ENCODE results near the gene GPR171.
"Not testable (repeated sequence)": the region's sequence is repeated elsewhere in the genome, so short reads cannot be mapped to it uniquely, and the experiment has no call there.

Gene GPR171, protein sequence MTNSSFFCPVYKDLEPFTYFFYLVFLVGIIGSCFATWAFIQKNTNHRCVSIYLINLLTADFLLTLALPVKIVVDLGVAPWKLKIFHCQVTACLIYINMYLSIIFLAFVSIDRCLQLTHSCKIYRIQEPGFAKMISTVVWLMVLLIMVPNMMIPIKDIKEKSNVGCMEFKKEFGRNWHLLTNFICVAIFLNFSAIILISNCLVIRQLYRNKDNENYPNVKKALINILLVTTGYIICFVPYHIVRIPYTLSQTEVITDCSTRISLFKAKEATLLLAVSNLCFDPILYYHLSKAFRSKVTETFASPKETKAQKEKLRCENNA

DNA sequence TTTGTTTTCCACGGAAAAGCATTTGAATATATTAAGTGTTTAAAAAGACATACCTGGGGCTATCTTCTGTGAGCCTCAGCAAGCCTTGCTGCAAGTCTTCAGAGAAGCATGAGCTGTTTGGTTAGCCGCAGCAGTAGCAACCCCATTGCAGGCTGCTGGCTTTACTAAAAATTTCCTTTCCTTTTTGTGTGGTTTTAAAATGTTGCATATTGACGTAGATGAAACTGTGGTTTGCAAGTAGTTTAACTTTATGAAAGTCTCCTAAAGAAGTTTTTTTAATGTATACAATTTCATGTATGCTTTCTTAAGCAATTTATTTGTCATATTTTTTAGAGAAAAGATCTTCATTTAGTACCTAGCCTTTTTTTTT, at the start of gene GPR171:
TSS of gene GPR171 (minus strand) at position 166 of the 370 bp plus-strand sequence. CDS start 3,830 bp downstream, outside the sequence.
- no peaks in the 10 kb centered on the region for H3K27me3 ChIP-seq (ENCODE audit: low read depth)
- H3K4me3 ChIP-seq = no peak within 1 kb of the TSS
- no peak for DNase-seq (ENCODE audit: low spot score in 2 of 2)
- H3K36me3 ChIP-seq (replicated peaks) = no peaks in the 10 kb centered on the region
- no peaks in the 10 kb centered on the region for H3K4me1 ChIP-seq
- no peaks in the 10 kb centered on the region for H3K9me3 ChIP-seq
- in situ Hi-C loops (cut with MboI; ENCODE audit: low sequenced_read_pairs) = no loop called here

DNA sequence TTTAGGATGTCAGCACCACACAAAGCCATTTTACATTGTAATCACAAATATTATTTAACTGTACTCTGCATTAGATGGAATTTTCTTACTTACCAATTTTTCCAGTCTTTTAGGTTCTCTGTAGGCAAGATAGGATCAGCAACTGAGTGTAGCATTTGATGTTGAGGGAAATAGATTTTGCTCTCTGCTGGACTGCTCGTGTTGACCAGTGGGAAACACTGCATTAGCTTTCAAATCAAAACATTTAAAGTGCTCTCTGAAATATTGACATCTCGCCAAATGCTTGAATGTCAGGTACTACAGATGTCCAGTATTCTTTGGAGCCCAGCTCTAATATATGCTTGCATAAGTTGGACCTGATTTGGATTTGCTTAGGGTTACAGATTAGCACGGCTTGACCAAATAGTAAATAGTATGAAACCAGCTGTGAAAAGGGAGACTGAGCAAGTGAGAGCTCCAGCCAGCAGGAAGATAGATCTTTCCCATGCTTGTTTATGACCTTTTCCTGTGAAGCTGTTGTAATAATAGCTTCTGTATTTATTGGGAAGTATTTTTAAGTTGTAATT, 45.8 kb upstream of the GPR171 start:
- Histone ChIP-seq H3K9me3 (no peaks in the 10 kb centered on the region), H3K36me3 (replicated peaks) (no peaks in the 10 kb centered on the region), H3K4me1 (no peaks in the 10 kb centered on the region), H3K27me3 (ENCODE audit: low read depth) (no peaks in the 10 kb centered on the region), H3K4me3 (no peak overlapping the region)
- no peak for DNase-seq (ENCODE audit: low spot score in 2 of 2)
- in situ Hi-C loops (cut with MboI; ENCODE audit: low sequenced_read_pairs) = no loop called here

DNA sequence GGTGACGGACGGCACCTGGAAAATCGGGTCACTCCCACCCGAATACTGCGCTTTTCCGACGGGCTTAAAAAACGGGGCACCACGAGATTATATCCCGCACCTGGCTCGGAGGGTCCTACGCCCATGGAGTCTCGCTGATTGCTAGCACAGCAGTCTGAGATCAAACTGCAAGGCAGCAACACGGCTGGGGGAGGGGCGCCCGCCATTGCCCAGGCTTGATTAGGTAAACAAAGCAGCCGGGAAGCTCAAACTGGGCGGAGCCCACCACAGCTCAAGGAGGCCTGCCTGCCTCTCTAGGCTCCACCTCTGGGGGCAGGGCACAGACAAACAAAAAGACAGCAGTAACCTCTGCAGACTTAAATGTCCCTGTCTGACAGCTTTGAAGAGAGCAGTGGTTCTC, 39.0 kb upstream of the GPR171 start:
- H3K4me1 ChIP-seq; H3K4me3 ChIP-seq; in situ Hi-C loops (cut with MboI; ENCODE audit: low sequenced_read_pairs); H3K9me3 ChIP-seq; H3K27me3 ChIP-seq (ENCODE audit: low read depth); H3K36me3 ChIP-seq (replicated peaks): not testable (repeated sequence)
- DNase-seq (ENCODE audit: low spot score in 2 of 2) = peak in 1 of 2 experiments; percentile 37

DNA sequence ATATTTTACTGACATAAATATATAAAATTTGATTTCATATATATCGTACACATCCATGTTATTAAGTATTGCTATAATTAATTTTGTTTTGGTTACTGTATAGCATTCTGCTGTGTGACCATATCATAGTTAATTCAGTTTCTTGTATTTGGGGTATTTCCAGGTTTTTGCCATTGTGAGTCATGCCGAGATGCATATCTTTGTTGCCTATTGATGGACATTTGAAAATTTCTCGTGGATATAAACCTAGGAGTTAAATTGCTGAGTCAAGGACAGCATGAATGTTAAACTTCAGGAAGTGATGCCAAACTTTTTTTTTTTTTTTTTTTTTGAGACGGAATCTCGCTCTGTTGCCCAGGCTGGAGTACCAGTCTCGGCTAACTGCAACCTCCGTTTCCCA, 33.7 kb upstream of the GPR171 start:
- H3K4me3 ChIP-seq = no peak overlapping the region
- no peaks in the 10 kb centered on the region for H3K27me3 ChIP-seq (ENCODE audit: low read depth)
- H3K36me3 ChIP-seq (replicated peaks) = no peaks in the 10 kb centered on the region
- H3K9me3 ChIP-seq = no peaks in the 10 kb centered on the region
- no peak for DNase-seq (ENCODE audit: low spot score in 2 of 2)
- no peaks in the 10 kb centered on the region for H3K4me1 ChIP-seq
- in situ Hi-C loops (cut with MboI; ENCODE audit: low sequenced_read_pairs) = no loop called here

DNA sequence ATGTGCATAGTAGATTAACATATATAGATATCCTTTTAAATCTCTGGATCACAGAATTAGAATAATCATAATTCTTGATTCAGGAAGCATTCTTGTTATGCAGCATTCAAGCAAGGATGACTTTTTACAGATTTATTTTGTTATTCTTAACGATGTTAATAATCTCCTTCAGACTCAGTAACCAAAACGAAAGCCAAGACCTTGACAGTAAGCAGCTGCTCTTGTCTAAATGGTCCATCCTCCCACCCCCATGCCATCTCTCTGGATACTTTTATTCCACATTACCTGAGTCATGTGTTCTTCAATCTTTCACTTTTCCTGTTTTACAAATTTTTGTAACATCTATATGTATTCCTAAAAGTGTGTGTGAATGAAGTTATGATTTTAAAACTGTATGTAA, 33.3 kb upstream of the GPR171 start:
- Histone ChIP-seq H3K4me3 (no peak overlapping the region), H3K36me3 (replicated peaks) (no peaks in the 10 kb centered on the region), H3K4me1 (no peaks in the 10 kb centered on the region), H3K27me3 (ENCODE audit: low read depth) (no peaks in the 10 kb centered on the region), H3K9me3 (no peaks in the 10 kb centered on the region)
- in situ Hi-C loops (cut with MboI; ENCODE audit: low sequenced_read_pairs) = no loop called here
- no peak for DNase-seq (ENCODE audit: low spot score in 2 of 2)

DNA sequence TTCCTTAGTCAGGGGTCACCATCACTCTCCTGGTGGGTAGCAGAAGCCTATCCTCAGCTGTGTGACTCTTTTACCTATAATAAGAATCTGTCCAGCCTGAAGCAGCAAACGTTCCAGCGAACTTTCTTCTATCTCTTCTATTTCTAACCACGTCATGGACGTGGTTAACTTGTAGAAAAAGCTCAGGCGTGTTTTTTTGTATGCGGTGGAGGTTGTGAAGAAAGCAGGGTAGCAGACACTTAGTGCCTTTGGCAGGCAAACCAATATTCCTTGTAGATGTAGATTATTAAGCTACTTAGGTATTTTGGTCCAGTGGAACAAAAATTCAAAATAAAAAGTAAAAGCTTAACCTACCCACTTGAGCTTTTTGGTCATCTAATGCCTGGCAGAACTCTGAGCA, 31.8 kb upstream of the GPR171 start:
- Histone ChIP-seq H3K36me3 (replicated peaks) (no peaks in the 10 kb centered on the region), H3K4me3 (no peak overlapping the region), H3K27me3 (ENCODE audit: low read depth) (no peaks in the 10 kb centered on the region), H3K4me1 (no peaks in the 10 kb centered on the region), H3K9me3 (no peaks in the 10 kb centered on the region)
- DNase-seq (ENCODE audit: low spot score in 2 of 2) = no peak
- in situ Hi-C loops (cut with MboI; ENCODE audit: low sequenced_read_pairs) = no loop called here

DNA sequence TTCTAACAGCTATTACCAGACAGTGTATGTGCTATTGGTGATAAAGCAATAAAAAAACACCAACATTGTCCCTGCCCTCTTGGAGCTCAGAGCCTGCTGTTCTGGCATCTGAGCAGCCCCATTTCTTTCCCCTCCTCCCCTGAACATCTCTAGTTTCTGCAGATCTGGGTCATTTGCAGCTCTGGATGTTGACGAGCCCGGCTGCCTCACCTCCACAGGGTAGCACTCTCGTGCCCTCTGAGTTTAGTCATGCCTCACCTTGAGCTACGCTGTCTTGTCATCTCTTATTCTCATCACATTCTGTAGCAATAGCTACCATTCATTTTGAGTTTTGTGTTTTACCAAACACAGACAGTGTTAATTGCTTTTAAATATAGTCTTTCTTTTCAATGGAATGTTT, 30.0 kb upstream of the GPR171 start:
- no peaks in the 10 kb centered on the region for H3K9me3 ChIP-seq
- in situ Hi-C loops (cut with MboI; ENCODE audit: low sequenced_read_pairs) = no loop called here
- DNase-seq (ENCODE audit: low spot score in 2 of 2) = no peak

DNA sequence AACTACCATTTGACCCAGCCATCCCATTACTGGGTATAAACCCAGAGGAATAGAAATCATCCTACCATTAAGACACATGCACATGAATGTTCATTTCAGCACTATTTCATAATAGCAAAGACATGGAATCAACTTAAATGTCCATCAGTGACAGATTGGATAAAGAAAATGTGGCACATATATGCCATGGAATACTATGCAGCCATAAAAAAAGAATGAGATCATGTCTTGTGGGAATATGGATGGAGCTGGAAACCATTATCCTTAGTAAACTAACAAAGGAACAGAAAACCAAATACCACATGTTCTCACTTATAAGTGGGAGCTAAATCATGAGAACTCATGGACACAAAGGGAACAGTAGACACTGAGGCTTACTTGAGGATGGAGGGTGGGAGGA, 29.4 kb upstream of the GPR171 start:
- in situ Hi-C loops (cut with MboI; ENCODE audit: low sequenced_read_pairs); DNase-seq (ENCODE audit: low spot score in 2 of 2); H3K27me3 ChIP-seq (ENCODE audit: low read depth); H3K36me3 ChIP-seq (replicated peaks); H3K9me3 ChIP-seq; H3K4me3 ChIP-seq; H3K4me1 ChIP-seq: not testable (repeated sequence)

More for the DNA sequence above, 30.0 kb upstream of the GPR171 start:
- Histone ChIP-seq H3K4me1 (no peaks in the 10 kb centered on the region; the same call in 1 of the 2 replicates), H3K36me3 (replicated peaks) (no peaks in the 10 kb centered on the region), H3K27me3 (ENCODE audit: low read depth) (no peaks in the 10 kb centered on the region), H3K4me3 (no peak overlapping the region)

DNA sequence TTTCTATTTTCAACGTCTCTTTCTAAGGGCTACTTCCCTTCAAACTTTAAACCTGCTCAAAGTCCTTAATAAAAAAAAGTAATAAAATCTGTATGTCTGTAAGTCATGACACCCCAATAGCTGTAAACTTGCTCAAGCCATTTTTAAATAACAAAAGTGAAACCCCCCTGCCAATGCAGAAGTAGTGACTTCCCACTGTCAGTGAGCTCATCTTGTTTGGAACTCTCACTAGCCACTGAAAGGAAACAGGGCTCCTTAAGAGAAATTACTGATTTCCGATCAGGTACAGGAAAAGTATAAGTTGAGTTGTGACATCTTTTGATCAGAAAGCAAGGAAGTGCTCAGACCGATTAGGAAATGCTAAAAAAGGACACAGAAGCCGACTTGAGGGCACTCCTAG, 27.6 kb upstream of the GPR171 start:
- no peaks in the 10 kb centered on the region for H3K27me3 ChIP-seq (ENCODE audit: low read depth)
- H3K4me1 ChIP-seq = no peaks in the 10 kb centered on the region; the same call in 1 of the 2 replicates
- no peaks in the 10 kb centered on the region for H3K9me3 ChIP-seq
- in situ Hi-C loops (cut with MboI; ENCODE audit: low sequenced_read_pairs) = no loop called here
- H3K4me3 ChIP-seq = no peak overlapping the region
- no peaks in the 10 kb centered on the region for H3K36me3 ChIP-seq (replicated peaks)
- no peak for DNase-seq (ENCODE audit: low spot score in 2 of 2)

DNA sequence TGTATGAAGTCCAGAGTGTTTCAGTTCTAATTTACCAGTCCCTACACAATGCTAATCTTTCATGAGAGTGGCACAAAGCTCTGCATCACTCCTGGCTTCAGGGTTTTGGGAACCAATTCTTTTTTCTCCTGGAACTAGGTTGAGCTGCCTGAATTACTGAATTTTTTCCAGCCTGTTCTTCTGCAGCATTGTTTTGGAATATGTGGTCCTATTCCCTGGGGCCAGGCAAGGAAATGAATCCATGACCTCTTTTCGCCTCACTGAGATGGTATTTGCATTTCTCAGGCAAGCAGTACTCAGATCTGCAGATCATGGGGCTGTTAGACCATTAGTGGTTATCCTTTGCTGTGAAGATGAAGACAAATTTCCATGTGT, 25.6 kb upstream of the GPR171 start:
- no peak for DNase-seq (ENCODE audit: low spot score in 2 of 2)
- no peaks in the 10 kb centered on the region; the same call in 1 of the 2 replicates for H3K4me1 ChIP-seq
- H3K9me3 ChIP-seq = no peaks in the 10 kb centered on the region
- H3K27me3 ChIP-seq (ENCODE audit: low read depth) = no peaks in the 10 kb centered on the region
- H3K4me3 ChIP-seq = no peak overlapping the region
- H3K36me3 ChIP-seq (replicated peaks) = no peaks in the 10 kb centered on the region
- in situ Hi-C loops (cut with MboI; ENCODE audit: low sequenced_read_pairs) = loop anchor here (5.0 kb wide), 1 partner anchor 49 kb away; the partner anchor contains the start of gene P2RY14

DNA sequence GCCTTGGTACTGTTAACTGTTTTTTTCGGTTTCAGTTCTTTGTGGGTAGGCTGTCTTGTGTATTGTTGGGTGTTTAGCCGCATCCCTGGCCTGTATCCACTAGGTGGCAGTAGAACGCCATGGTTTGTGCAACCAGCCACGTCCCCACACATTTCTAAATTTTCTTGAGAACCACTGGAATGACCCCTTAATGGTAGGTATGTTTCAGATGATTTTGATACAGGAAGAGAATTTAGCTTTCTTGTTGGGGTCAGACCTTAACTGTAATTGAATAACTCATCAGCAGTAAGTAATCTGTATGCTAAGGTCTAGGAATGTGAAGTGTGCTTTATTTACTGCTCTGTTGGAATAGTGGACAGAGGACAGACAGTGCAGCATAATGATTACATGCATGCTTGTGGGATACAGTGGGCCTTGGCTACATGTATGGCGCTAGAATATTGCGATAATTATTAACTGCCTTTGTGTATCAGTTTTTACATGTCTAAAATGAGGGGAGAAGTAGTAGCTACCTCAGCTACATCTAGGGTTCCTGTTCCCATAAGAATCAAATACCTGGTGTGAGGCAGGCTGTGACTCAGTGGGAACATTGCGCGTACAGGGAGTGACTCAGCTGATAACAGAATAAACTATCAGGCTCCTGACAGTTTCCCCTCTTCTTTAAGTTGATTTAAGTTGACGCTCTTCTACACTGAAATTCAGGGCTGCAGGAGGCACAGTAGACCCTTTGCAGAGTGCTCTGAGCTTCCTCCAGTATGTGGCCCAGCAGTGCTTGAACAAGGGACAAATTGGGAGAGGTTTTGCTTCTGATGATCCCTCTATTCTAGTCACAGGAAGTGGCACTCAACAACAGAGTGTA, 25.0 kb upstream of the GPR171 start:
- in situ Hi-C loops (cut with MboI; ENCODE audit: low sequenced_read_pairs) = loop anchor here (5.0 kb wide), 1 partner anchor 49 kb away; the partner anchor contains the start of gene P2RY14
- H3K36me3 ChIP-seq (replicated peaks) = no peaks in the 10 kb centered on the region
- no peaks in the 10 kb centered on the region; the same call in 1 of the 2 replicates for H3K4me1 ChIP-seq
- no peaks in the 10 kb centered on the region for H3K9me3 ChIP-seq
- H3K4me3 ChIP-seq = no peak overlapping the region
- no peaks in the 10 kb centered on the region for H3K27me3 ChIP-seq (ENCODE audit: low read depth)
- DNase-seq (ENCODE audit: low spot score in 2 of 2) = peak; percentile 56 to 81

DNA sequence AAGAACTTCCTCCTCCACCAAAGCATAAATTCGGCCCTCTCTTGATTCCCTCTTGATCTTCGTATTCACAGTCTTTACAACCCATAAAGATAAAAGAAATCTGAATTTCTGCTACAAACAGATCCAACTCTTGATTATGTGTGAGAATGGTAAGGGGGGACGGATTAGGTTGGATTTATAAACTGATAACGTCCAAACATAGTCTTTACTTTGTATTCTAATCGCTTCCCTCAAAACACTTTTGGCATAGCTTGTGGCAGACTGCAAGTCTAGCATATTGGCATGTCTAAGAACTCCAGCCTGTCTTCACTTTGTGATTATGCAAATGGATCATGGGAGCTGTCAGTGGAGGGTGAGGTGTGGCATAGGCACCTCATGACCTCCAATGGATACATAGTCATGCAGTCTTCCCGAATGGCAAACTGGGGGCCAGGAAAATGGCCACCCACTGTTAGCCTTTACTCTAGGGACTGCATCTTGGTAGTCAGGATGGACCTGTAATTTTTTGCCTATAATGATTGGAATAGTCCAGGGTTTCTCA, 24.3 kb upstream of the GPR171 start:
- Histone ChIP-seq H3K36me3 (replicated peaks) (no peaks in the 10 kb centered on the region), H3K9me3 (no peaks in the 10 kb centered on the region), H3K4me3 (no peak overlapping the region), H3K27me3 (ENCODE audit: low read depth) (no peaks in the 10 kb centered on the region), H3K4me1 (no peaks in the 10 kb centered on the region; the same call in 1 of the 2 replicates)
- no peak for DNase-seq (ENCODE audit: low spot score in 2 of 2)
- in situ Hi-C loops (cut with MboI; ENCODE audit: low sequenced_read_pairs) = loop anchor here (5.0 kb wide), 1 partner anchor 50 kb away; the partner anchor contains the start of gene P2RY14

DNA sequence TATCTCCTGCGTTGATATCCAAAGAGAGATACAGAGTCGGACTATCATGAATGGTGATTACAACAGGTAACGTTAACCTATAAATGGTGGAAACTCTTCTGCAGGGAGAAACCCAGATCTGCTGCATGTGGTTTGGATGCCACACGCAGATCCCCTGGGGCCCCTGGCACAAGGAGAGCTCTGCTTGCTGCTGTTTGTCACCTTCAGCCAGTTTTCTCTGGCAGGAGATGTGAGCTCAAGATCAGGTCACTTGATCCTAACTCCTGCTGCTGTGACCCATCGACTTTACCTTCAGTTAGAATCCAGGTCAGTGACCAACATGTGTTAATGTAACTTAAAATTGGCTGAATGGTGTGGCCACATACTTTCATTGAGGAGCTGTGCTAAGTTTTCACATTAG, 23.8 kb upstream of the GPR171 start:
- no peaks in the 10 kb centered on the region for H3K9me3 ChIP-seq
- H3K4me3 ChIP-seq = no peak overlapping the region
- H3K4me1 ChIP-seq = no peaks in the 10 kb centered on the region; the same call in 1 of the 2 replicates
- no peaks in the 10 kb centered on the region for H3K27me3 ChIP-seq (ENCODE audit: low read depth)
- no peaks in the 10 kb centered on the region for H3K36me3 ChIP-seq (replicated peaks)
- in situ Hi-C loops (cut with MboI; ENCODE audit: low sequenced_read_pairs) = loop anchor here (5.0 kb wide), 1 partner anchor 50 kb away; the partner anchor contains the start of gene P2RY14
- no peak for DNase-seq (ENCODE audit: low spot score in 2 of 2)
